ENCODE measurements around the gene WDR33. TPM values are rescaled to one million over a fixed set of nuclear protein-coding genes. Genes with fewer than 3 reads are reported as not detected.

Gene WDR33
- total and polyA plus RNA-seq, 2 of the 4 experiments (the other 2 are of a cell fraction) = 19.6 to 41.2 TPM

DNA sequence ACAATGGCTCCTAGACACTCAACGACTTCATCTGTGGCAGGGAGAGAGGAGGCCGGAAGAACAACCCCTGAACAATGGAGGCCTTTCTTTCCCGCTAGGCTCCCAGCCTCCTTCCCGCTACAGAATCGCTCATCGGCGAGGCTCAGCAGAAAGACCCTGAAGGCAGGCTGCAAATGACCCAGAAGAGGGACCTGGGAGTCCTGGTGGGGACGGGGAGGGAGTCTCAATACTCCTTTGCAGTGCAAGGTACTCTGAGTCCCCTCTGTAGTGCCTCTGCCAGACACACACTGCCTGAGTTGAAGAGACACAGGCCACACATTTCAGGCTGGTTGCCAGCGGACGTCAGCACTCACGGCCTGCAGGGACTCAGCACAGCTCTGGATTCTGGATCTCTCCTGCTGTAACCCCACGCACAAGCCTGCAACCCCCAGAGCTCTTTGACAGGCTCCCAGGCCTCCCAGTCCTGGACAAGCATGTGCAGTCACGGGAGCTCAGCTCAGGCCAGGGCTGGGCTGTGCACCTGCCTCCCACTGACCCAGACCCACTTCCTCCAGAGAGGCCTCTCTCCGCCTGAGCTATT, 158.9 kb downstream of the WDR33 start:
- H2AK9ac ChIP-seq (replicated peaks; ENCODE audit: low read depth, low read length, poor library complexity) = no peak overlapping the region
- no peak overlapping the region for H2BK15ac ChIP-seq (ENCODE audit: low read depth, low read length)
- no peak overlapping the region for H3K27ac ChIP-seq (ENCODE audit: insufficient read depth, low read length)
- H4K20me1 ChIP-seq (ENCODE audit: insufficient read depth, low read length) = peaks cover 11% of the 10 kb centered on the region
- H3K9me1 ChIP-seq (ENCODE audit: insufficient read depth, low read length) = peaks cover 10% of the 10 kb centered on the region; the same call in 1 of the 2 replicates
- dilution Hi-C loops (cut with HindIII; ENCODE audit: low sequenced_read_pairs, unreplicated experiment) (no loop called here), in situ Hi-C loops (cut with MboI; ENCODE audit: low sequenced_read_pairs) (no loop called here), intact Hi-C loops (cut with micrococcal nuclease) (no loop called here)
- no peak overlapping the region for H3K56ac ChIP-seq (ENCODE audit: extremely low read depth, insufficient read depth, low read length)
- no peak overlapping the region for H3K4ac ChIP-seq (ENCODE audit: low read depth, low read length)
- no peak overlapping the region for H2BK120ac ChIP-seq (ENCODE audit: low read depth, low read length)
- H4K8ac ChIP-seq (ENCODE audit: low read depth in 2 of 2, low read length in 2 of 2) = no peak overlapping the region
- POLR2A ChIA-PET (ENCODE audit: unreplicated experiment) = no interaction called here
- peaks cover 0 to 17% of the 10 kb centered on the region in 2 experiments; a peak in 2 of 4 replicates for H3K79me1 ChIP-seq (ENCODE audit: low read depth in 1 of 2, low read length in 2 of 2)
- TF ChIP-seq MAFK (IDR thresholded peaks at IDR 0.05; ENCODE audit: low read depth, low read length) (no peak), FOS (IDR thresholded peaks at IDR 0.05; ENCODE audit: low read depth, low read length) (no peak), CEBPB (IDR thresholded peaks at IDR 0.05; ENCODE audit: low read depth, low read length) (no peak), RFX5 (IDR thresholded peaks at IDR 0.05; ENCODE audit: low read depth, low read length) (no peak), MXI1 (IDR thresholded peaks at IDR 0.05; ENCODE audit: borderline replicate concordance, low read depth, low read length) (no peak), NFE2L2 (IDR thresholded peaks at IDR 0.05; ENCODE audit: low read depth, low read length) (no peak), MAZ (IDR thresholded peaks at IDR 0.05; ENCODE audit: borderline replicate concordance, low read depth, low read length) (no peak), SMC3 (IDR thresholded peaks at IDR 0.05; ENCODE audit: low read depth, low read length) (no peak), POLR2A (IDR thresholded peaks at IDR 0.05; ENCODE audit: low read depth, low read length) (no peak)
- TF ChIP-seq, protein P1, sequence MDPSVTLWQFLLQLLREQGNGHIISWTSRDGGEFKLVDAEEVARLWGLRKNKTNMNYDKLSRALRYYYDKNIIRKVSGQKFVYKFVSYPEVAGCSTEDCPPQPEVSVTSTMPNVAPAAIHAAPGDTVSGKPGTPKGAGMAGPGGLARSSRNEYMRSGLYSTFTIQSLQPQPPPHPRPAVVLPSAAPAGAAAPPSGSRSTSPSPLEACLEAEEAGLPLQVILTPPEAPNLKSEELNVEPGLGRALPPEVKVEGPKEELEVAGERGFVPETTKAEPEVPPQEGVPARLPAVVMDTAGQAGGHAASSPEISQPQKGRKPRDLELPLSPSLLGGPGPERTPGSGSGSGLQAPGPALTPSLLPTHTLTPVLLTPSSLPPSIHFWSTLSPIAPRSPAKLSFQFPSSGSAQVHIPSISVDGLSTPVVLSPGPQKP (IDR thresholded peaks at IDR 0.05; ENCODE audit: borderline replicate concordance, low read depth, low read length) = no peak
- H3K4me3 ChIP-seq (ENCODE audit: insufficient read depth, low read depth, low read length) = no peak overlapping the region
- H3K9me3 ChIP-seq (ENCODE audit: control insufficient read depth, insufficient read depth, low read length) = no peaks in the 10 kb centered on the region
- ATAC-seq (ENCODE audit: low read depth) (no peak), DNase-seq (no peak)
- H3K4me2 ChIP-seq (ENCODE audit: low read depth, low read length) = no peak overlapping the region
- peaks cover 17% of the 10 kb centered on the region for H3K36me3 ChIP-seq (ENCODE audit: control insufficient read depth, insufficient read depth, low read length)
- no peak overlapping the region for H3K23ac ChIP-seq (ENCODE audit: low read depth, low read length)
- no peaks in the 10 kb centered on the region for H3K27me3 ChIP-seq (ENCODE audit: control insufficient read depth, insufficient read depth, low read length)
- H2AK5ac ChIP-seq (ENCODE audit: low read depth, low read length) = no peak overlapping the region
- H4K91ac ChIP-seq (ENCODE audit: insufficient read depth, low read depth, low read length) = no peak overlapping the region
- no peak overlapping the region for H2BK5ac ChIP-seq (ENCODE audit: low read depth, low read length, poor library complexity, severe bottlenecking)
- H2AFZ ChIP-seq (replicated peaks; ENCODE audit: low read length, poor library complexity) = no peak overlapping the region
- no peak overlapping the region for H3K14ac ChIP-seq (replicated peaks; ENCODE audit: low read depth, low read length)
- 63% methylated on average over 4 of the region's 14 CpGs; no CpG with 5 or more reads in 1 of the 2 experiments for WGBS, 2 experiments (ENCODE audit: extremely low coverage in 2 of 2, insufficient read length in 1 of 2)
- CTCF ChIA-PET = no interaction called here
- no peak overlapping the region for H3K9ac ChIP-seq (ENCODE audit: low read depth, low read length)
- no peak overlapping the region for H4K5ac ChIP-seq (ENCODE audit: low read depth, low read length)
- no peak overlapping the region for H3K18ac ChIP-seq (ENCODE audit: low read depth, low read length)
- peaks cover 5% of the 10 kb centered on the region; the same call in 1 of the 2 replicates for H3K4me1 ChIP-seq (ENCODE audit: control insufficient read depth, insufficient read depth, low read length)
- H2BK20ac ChIP-seq (ENCODE audit: low read depth, low read length) = no peak overlapping the region
- BruUV-seq (replicated peaks) = no TSS peak
